DND-41 (cell line): Measurements from ENCODE around the gene AK8.

Experiments
- ATAC-seq: fragments of 200-7000 bp; cut with Tn5 transposase; 3 replicates; pipeline ENCODE4 v1.9.1; 2021; ENCODE audit warnings: low read depth; ENCODE audit not compliant: insufficient read depth
- DNase-seq: peaks from one replicate; pipeline ENCODE4 v3.0.0-alpha.2; 2020
- H2AFZ ChIP-seq: 2 replicates; pipeline ENCODE4 v1.6.0; 2012; ENCODE audit warnings: low read depth, low read length
- H3K27ac ChIP-seq: 2 replicates; pipeline ENCODE4 v1.5.1; 2012; ENCODE audit warnings: low read length, inconsistent platforms
- H3K27me3 ChIP-seq: fragments of 200-600 bp; sonication (generic); 2 replicates; pipeline ENCODE4 v1.6.0; 2012; ENCODE audit warnings: low read length, mild to moderate bottlenecking, inconsistent platforms; ENCODE audit not compliant: insufficient read depth, poor library complexity
- H3K36me3 ChIP-seq: 2 replicates; pipeline ENCODE4 v1.5.1; 2012; ENCODE audit warnings: low read length, inconsistent platforms; ENCODE audit not compliant: insufficient read depth
- H3K4me1 ChIP-seq: 2 replicates; pipeline ENCODE4 v1.5.1; 2012; ENCODE audit warnings: mild to moderate bottlenecking, low read length; ENCODE audit not compliant: insufficient read depth
- H3K4me2 ChIP-seq: 2 replicates; pipeline ENCODE4 v1.6.0; 2012; ENCODE audit warnings: mild to moderate bottlenecking, moderate library complexity, low read length, inconsistent platforms; ENCODE audit not compliant: insufficient read depth
- H3K4me3 ChIP-seq, 2 experiments: fragments of 200-600 bp in 1 of 2; shearing (Covaris generic) in 1 of 2; 2 replicates each; pipeline ENCODE4 v1.5.1; 2012 to 2016; ENCODE audit warnings: inconsistent platforms in 2 of 2, low read length in 2 of 2, mild to moderate bottlenecking in 2 of 2, low read depth in 1 of 2, moderate library complexity in 1 of 2
- H3K79me2 ChIP-seq: 2 replicates; pipeline ENCODE4 v1.6.0; 2012; ENCODE audit warnings: low read length, inconsistent platforms; ENCODE audit not compliant: insufficient read depth
- H3K9ac ChIP-seq: 2 replicates; pipeline ENCODE4 v1.6.0; 2012; ENCODE audit warnings: low read depth, mild to moderate bottlenecking, inconsistent platforms, low read length, moderate library complexity
- H3K9me3 ChIP-seq: 2 replicates; pipeline ENCODE4 v1.5.1; 2012; ENCODE audit warnings: low read length, moderate library complexity, mild to moderate bottlenecking, inconsistent platforms; ENCODE audit not compliant: insufficient read depth, severe bottlenecking
- H4K20me1 ChIP-seq: 2 replicates; pipeline ENCODE4 v1.6.0; 2012; ENCODE audit warnings: low read length; ENCODE audit not compliant: insufficient read depth
- EZH2 ChIP-seq: IDR thresholded peaks from 3 replicates; pipeline ENCODE4 v1.6.1; 2012; ENCODE audit warnings: borderline replicate concordance, low read depth, mild to moderate bottlenecking, moderate library complexity, low read length, inconsistent platforms; ENCODE audit not compliant: severe bottlenecking
- TF ChIP-seq, protein P1 (sequence below): IDR thresholded peaks from 2 replicates; pipeline ENCODE4 v1.5.1; 2012; ENCODE audit warnings: borderline replicate concordance, low read length, moderate library complexity, mild to moderate bottlenecking; ENCODE audit not compliant: poor library complexity, severe bottlenecking; ENCODE audit errors: extremely low read depth

AK8 gene

DNA sequence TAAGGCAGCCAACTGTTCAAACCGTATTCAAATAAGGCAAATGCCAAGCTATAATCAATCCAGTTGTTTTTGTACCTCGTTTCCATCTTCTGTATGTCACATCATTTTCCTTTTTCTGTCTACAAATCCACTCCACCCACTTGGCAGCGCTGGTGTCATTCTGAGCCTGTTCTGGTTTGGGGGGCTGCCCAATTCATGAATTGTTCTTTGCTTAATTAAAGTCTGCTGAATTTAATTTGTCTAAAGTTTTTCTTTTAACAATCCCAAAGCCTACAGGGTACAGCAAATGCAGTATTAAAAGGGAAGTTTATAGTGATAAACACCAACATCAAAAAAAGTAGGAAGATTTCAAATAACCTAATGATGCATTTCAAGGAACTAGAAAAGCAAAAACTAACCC lies 114.5 kb downstream of the AK8 start:
- no peak for TF ChIP-seq EZH2
- TF ChIP-seq, protein P1, sequence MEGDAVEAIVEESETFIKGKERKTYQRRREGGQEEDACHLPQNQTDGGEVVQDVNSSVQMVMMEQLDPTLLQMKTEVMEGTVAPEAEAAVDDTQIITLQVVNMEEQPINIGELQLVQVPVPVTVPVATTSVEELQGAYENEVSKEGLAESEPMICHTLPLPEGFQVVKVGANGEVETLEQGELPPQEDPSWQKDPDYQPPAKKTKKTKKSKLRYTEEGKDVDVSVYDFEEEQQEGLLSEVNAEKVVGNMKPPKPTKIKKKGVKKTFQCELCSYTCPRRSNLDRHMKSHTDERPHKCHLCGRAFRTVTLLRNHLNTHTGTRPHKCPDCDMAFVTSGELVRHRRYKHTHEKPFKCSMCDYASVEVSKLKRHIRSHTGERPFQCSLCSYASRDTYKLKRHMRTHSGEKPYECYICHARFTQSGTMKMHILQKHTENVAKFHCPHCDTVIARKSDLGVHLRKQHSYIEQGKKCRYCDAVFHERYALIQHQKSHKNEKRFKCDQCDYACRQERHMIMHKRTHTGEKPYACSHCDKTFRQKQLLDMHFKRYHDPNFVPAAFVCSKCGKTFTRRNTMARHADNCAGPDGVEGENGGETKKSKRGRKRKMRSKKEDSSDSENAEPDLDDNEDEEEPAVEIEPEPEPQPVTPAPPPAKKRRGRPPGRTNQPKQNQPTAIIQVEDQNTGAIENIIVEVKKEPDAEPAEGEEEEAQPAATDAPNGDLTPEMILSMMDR = no peak
- DNase-seq = no peak
- Histone ChIP-seq H3K4me3 (no peak overlapping the region), H3K9ac (no peak overlapping the region), H4K20me1 (no peaks in the 10 kb centered on the region), H3K9me3 (no peaks in the 10 kb centered on the region), H3K27me3 (peaks cover 5% of the 10 kb centered on the region), H3K4me2 (no peak overlapping the region), H2AFZ (no peak overlapping the region), H3K79me2 (no peaks in the 10 kb centered on the region), H3K27ac (no peak overlapping the region), H3K36me3 (no peaks in the 10 kb centered on the region), H3K4me1 (peaks cover 3% of the 10 kb centered on the region; the same call in 1 of the 2 replicates)
- no peak for ATAC-seq

DNA sequence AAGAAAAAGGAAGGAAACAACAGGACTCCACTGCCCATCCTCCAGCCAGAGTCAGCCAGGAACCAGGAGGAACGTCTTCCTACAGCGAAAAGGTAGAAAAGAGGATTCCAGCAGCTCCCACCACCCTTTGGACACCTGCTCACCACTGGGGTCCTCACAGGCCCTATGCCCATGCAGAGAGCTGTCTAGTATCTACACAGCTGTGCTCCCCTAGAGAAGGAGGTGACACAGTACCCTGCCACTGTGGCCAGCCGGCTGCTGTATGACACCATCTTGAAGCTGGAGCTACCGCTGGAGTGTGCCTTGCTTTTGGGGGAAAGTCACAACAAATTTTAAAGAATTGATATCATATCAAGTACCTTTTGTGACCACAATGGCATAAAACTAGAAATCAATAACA lies 115.2 kb downstream of the AK8 start:
- Histone ChIP-seq H3K36me3 (no peaks in the 10 kb centered on the region), H3K4me1 (no peaks in the 10 kb centered on the region), H3K79me2 (no peaks in the 10 kb centered on the region), H3K9ac (no peak overlapping the region), H3K27me3 (peaks cover 5% of the 10 kb centered on the region), H3K27ac (no peak overlapping the region), H3K4me2 (no peak overlapping the region), H3K9me3 (no peaks in the 10 kb centered on the region), H4K20me1 (no peaks in the 10 kb centered on the region), H3K4me3 (no peak overlapping the region), H2AFZ (no peak overlapping the region)
- no peak for TF ChIP-seq EZH2
- TF ChIP-seq, protein P1 = no peak
- no peak for DNase-seq
- no peak for ATAC-seq

DNA sequence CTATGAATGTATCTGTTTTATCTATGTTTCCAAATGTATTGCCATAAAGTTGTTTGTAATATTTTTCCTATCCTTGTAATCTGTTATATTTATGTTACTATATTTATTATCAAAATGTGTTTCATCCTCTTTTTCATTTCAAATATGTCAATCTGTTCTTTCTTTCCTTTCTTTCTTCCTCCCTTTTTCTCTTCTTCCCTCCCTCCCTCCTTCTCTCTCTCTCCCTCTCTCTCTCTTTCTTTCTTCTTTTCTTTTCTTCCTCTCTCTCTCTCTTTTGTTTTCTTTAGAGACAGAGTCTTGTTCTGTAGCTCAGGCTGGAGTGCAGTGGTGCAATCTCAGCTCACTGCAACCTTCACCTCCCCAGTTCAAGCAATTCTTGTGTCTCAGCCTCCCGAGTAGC lies 116.5 kb downstream of the AK8 start:
- Histone ChIP-seq H3K4me2 (no peak overlapping the region), H2AFZ (no peak overlapping the region), H3K4me1 (no peaks in the 10 kb centered on the region), H3K27me3 (peaks cover 5% of the 10 kb centered on the region), H3K9me3 (no peaks in the 10 kb centered on the region), H4K20me1 (no peaks in the 10 kb centered on the region), H3K9ac (no peak overlapping the region), H3K79me2 (no peaks in the 10 kb centered on the region), H3K36me3 (no peaks in the 10 kb centered on the region), H3K4me3 (no peak overlapping the region), H3K27ac (no peak overlapping the region)
- DNase-seq (no peak), ATAC-seq (no peak)
- TF ChIP-seq, protein P1 = no peak
- no peak for TF ChIP-seq EZH2

DNA sequence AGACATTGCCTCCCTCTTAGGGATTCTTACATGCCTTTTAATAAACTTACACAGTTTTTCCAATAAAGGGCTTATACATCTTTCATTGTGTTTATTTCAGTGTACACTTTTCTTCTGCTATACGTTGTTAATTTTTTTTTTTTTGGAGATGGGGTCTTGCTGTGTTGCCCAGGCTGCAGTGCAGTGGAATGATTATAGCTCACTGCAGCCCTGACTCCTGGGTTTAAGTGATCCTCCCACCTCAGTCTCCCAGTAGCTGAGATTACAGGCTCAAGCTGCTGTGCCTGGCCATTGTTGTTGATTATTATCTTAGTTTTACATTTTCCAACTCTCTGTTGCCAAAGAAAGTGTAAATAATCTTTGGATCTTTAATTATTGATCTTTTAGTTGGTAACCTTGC lies 118.0 kb downstream of the AK8 start:
- Histone ChIP-seq H3K4me3 (no peak overlapping the region), H3K36me3 (no peaks in the 10 kb centered on the region), H3K4me2 (no peak overlapping the region), H3K9ac (no peak overlapping the region), H3K27ac (no peak overlapping the region), H3K4me1 (no peaks in the 10 kb centered on the region), H3K27me3 (peaks cover 5% of the 10 kb centered on the region), H2AFZ (no peak overlapping the region), H3K79me2 (no peaks in the 10 kb centered on the region), H3K9me3 (no peaks in the 10 kb centered on the region), H4K20me1 (no peaks in the 10 kb centered on the region)
- ATAC-seq (no peak), DNase-seq (no peak)
- TF ChIP-seq EZH2 = no peak
- TF ChIP-seq, protein P1 = no peak
